ENCODE data around the gene SURF1. TPM values are rescaled to one million over a fixed set of nuclear protein-coding genes. Genes with fewer than 3 reads are reported as not detected.
"Not testable (repeated sequence)": the region's sequence is repeated elsewhere in the genome, so short reads cannot be mapped to it uniquely, and the experiment has no call there.

SURF1 gene
- total RNA-seq, 3 donors from 2014 or later, result 45.9 to 61.4 (median 46.8) TPM

- no peak for DNase-seq (ENCODE audit: low spot score in 2 of 2)
- TF ChIP-seq POLR2AphosphoS5 (IDR thresholded peaks at IDR 0.05) (no peak), CTCF (IDR thresholded peaks at IDR 0.05) (no peak), POLR2A (IDR thresholded peaks at IDR 0.05) (no peak)
- H3K9me3 ChIP-seq, result no peaks in the 10 kb centered on the region
- no peaks in the 10 kb centered on the region for H3K4me1 ChIP-seq
- H3K27ac ChIP-seq, result no peak overlapping the region
- H3K27me3 ChIP-seq, result peaks cover 0 to 17% of the 10 kb centered on the region in 2 donors
- H3K4me3 ChIP-seq, result no peak overlapping the region
- no peaks in the 10 kb centered on the region for H3K36me3 ChIP-seq
- intact Hi-C loops (cut with DNase I; ENCODE audit: low total_unique reads), result loop anchor here (10.0 kb wide), 1 partner anchor 468 kb away; no protein-coding TSS in a partner anchor
These were observed 40.7 kb upstream of the SURF1 start for GRCh38 chr9:133396952-133397351.

GRCh38 chr9:133394687-133395271, 38.5 kb upstream of the SURF1 start:
- TF ChIP-seq POLR2AphosphoS5 (IDR thresholded peaks at IDR 0.05), result no peak
- no peak for TF ChIP-seq CTCF (IDR thresholded peaks at IDR 0.05)
- no peak for TF ChIP-seq POLR2A (IDR thresholded peaks at IDR 0.05)
- no peaks in the 10 kb centered on the region for H3K9me3 ChIP-seq
- H3K27me3 ChIP-seq, result peaks cover 0 to 17% of the 10 kb centered on the region in 2 donors
- H3K4me3 ChIP-seq, result no peak overlapping the region
- DNase-seq (ENCODE audit: low spot score in 2 of 2), result no peak
- H3K27ac ChIP-seq, result no peak overlapping the region
- intact Hi-C loops (cut with DNase I; ENCODE audit: low total_unique reads), result loop anchor here (10.0 kb wide), 1 partner anchor 470 kb away; no protein-coding TSS in a partner anchor
- H3K4me1 ChIP-seq, result no peaks in the 10 kb centered on the region
- H3K36me3 ChIP-seq, result no peaks in the 10 kb centered on the region

- no peak for TF ChIP-seq POLR2A (IDR thresholded peaks at IDR 0.05)
- TF ChIP-seq CTCF (IDR thresholded peaks at IDR 0.05), result no peak
- TF ChIP-seq POLR2AphosphoS5 (IDR thresholded peaks at IDR 0.05), result no peak
- no peak overlapping the region for H3K4me3 ChIP-seq
- H3K4me1 ChIP-seq, result no peaks in the 10 kb centered on the region
- intact Hi-C loops (cut with DNase I; ENCODE audit: low total_unique reads), result loop anchor here (10.0 kb wide), 1 partner anchor 471 kb away; no protein-coding TSS in a partner anchor
- no peak overlapping the region for H3K27ac ChIP-seq
- H3K9me3 ChIP-seq, result no peaks in the 10 kb centered on the region
- no peaks in the 10 kb centered on the region for H3K36me3 ChIP-seq
- H3K27me3 ChIP-seq, result peaks cover 0 to 17% of the 10 kb centered on the region in 2 donors
- DNase-seq (ENCODE audit: low spot score in 2 of 2), result no peak
These were observed 37.1 kb upstream of the SURF1 start for GRCh38 chr9:133393399-133393798.

GRCh38 chr9:133392308-133392707, 36.0 kb upstream of the SURF1 start:
- not testable (repeated sequence) for H3K4me1 ChIP-seq; H3K9me3 ChIP-seq; H3K27ac ChIP-seq; H3K36me3 ChIP-seq; H3K4me3 ChIP-seq; DNase-seq (ENCODE audit: low spot score in 2 of 2)
- H3K27me3 ChIP-seq, result peaks cover 0 to 17% of the 10 kb centered on the region in 2 donors
- intact Hi-C loops (cut with DNase I; ENCODE audit: low total_unique reads), result loop anchor here (10.0 kb wide), 1 partner anchor 472 kb away; no protein-coding TSS in a partner anchor

- peaks cover 0 to 17% of the 10 kb centered on the region in 2 donors for H3K27me3 ChIP-seq
- DNase-seq (ENCODE audit: low spot score in 2 of 2), result not testable (repeated sequence)
- intact Hi-C loops (cut with DNase I; ENCODE audit: low total_unique reads), result loop anchor here (10.0 kb wide), 1 partner anchor 473 kb away; no protein-coding TSS in a partner anchor
These were observed 35.2 kb upstream of the SURF1 start for GRCh38 chr9:133391449-133391848.

GRCh38 chr9:133390713-133391112, 34.4 kb upstream of the SURF1 start:
- Histone ChIP-seq H3K4me3 (no peak overlapping the region), H3K27me3 (peaks cover 0 to 17% of the 10 kb centered on the region in 2 donors), H3K9me3 (no peaks in the 10 kb centered on the region), H3K27ac (no peak overlapping the region), H3K36me3 (no peaks in the 10 kb centered on the region), H3K4me1 (no peaks in the 10 kb centered on the region)
- TF ChIP-seq POLR2A (IDR thresholded peaks at IDR 0.05) (no peak), POLR2AphosphoS5 (IDR thresholded peaks at IDR 0.05) (no peak), CTCF (IDR thresholded peaks at IDR 0.05) (no peak)
- intact Hi-C loops (cut with DNase I; ENCODE audit: low total_unique reads), result loop anchor here (10.0 kb wide), 1 partner anchor 474 kb away; no protein-coding TSS in a partner anchor
- no peak for DNase-seq (ENCODE audit: low spot score in 2 of 2)

More at GRCh38 chr9:133391449-133391848, 35.2 kb upstream of the SURF1 start:
- not testable (repeated sequence) for H3K4me3 ChIP-seq, H3K9me3 ChIP-seq, H3K4me1 ChIP-seq, H3K36me3 ChIP-seq, H3K27ac ChIP-seq
